ENCODE measurements around the gene PTPRG.

Gene PTPRG

DNA sequence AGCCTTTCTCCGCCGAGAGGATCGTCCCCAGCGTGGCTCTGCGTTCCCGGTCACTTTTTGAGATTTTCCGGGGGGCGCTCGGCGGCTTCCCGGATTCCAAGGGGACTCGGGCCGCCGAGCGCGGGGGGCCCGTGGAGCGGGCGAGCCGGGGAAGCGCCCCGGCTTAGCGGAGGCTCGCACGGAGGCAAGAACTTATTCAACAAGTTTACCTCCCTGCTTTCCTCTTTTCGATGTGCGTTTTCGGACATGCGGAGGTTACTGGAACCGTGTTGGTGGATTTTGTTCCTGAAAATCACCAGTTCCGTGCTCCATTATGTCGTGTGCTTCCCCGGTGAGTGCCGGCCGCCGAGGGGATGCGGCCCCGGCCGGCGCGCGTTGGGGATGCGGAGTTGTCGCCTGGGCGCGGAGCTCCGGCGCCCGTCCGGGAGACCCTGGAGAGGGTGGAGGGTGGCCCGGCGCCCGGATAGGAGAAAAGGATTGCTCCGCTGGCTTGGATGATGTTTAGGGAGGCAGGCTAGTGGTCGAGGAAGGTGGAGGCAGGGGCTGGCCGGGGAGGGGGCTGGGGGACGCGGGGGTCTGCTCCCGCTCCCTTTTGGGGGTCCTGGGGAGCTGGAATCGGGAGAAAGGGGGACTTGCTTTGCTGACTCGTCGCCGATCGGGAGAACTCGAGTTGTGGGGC is 810 bp downstream of the PTPRG start:
- TF ChIP-seq POLR2AphosphoS5 (IDR thresholded peaks at IDR 0.05; ENCODE audit: low read depth, low read length): no peak
- no peak for TF ChIP-seq TAF1 (IDR thresholded peaks at IDR 0.05; ENCODE audit: borderline replicate concordance, insufficient read depth, low read length)
- TF ChIP-seq, protein P1, sequence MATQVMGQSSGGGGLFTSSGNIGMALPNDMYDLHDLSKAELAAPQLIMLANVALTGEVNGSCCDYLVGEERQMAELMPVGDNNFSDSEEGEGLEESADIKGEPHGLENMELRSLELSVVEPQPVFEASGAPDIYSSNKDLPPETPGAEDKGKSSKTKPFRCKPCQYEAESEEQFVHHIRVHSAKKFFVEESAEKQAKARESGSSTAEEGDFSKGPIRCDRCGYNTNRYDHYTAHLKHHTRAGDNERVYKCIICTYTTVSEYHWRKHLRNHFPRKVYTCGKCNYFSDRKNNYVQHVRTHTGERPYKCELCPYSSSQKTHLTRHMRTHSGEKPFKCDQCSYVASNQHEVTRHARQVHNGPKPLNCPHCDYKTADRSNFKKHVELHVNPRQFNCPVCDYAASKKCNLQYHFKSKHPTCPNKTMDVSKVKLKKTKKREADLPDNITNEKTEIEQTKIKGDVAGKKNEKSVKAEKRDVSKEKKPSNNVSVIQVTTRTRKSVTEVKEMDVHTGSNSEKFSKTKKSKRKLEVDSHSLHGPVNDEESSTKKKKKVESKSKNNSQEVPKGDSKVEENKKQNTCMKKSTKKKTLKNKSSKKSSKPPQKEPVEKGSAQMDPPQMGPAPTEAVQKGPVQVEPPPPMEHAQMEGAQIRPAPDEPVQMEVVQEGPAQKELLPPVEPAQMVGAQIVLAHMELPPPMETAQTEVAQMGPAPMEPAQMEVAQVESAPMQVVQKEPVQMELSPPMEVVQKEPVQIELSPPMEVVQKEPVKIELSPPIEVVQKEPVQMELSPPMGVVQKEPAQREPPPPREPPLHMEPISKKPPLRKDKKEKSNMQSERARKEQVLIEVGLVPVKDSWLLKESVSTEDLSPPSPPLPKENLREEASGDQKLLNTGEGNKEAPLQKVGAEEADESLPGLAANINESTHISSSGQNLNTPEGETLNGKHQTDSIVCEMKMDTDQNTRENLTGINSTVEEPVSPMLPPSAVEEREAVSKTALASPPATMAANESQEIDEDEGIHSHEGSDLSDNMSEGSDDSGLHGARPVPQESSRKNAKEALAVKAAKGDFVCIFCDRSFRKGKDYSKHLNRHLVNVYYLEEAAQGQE (IDR thresholded peaks at IDR 0.05; ENCODE audit: insufficient read depth in 1 of 2, low read depth in 2 of 2, low read length in 2 of 2): no peak
- no peak for TF ChIP-seq SIN3A (IDR thresholded peaks at IDR 0.05; ENCODE audit: borderline replicate concordance, insufficient read depth, low read length)
- no peak for TF ChIP-seq FOXP2 (optimal IDR thresholded peaks at IDR 0.05; ENCODE audit: borderline replicate concordance, extremely low read depth, extremely low read length, insufficient read depth)

DNA sequence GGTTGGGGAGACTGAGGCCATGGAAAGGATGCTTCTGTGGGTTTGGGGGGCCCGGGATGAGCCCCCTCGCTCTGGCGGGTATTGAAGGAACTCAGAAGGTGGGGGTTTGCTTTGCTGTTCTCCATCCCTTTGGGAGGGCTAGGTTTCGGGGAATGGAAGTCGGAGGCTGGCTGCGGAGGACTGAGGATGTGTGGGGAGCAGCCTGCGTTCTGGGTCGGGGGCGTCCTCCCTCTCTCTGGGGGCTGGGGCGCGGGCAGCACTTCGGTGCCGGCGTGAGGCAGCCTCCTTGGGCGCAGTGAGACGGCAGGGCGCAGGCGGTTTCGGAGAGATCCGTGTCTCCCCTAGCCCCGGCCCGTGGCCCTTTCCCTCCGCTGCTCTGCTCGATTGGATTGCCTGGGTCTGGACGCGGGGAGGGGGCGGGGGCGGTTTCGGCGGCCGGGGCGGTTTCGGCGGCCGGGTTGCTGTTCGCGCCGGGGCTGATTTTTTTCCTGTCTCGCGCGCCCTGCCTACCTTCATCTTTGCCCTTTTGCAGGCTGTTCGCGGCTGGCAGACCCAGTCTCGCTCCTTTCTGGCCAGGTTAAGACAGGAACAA is 1.4 kb downstream of the PTPRG start:
- no peak for TF ChIP-seq SIN3A (IDR thresholded peaks at IDR 0.05; ENCODE audit: borderline replicate concordance, insufficient read depth, low read length)
- no peak for TF ChIP-seq TAF1 (IDR thresholded peaks at IDR 0.05; ENCODE audit: borderline replicate concordance, insufficient read depth, low read length)
- TF ChIP-seq POLR2AphosphoS5 (IDR thresholded peaks at IDR 0.05; ENCODE audit: low read depth, low read length): no peak
- no peak for TF ChIP-seq FOXP2 (optimal IDR thresholded peaks at IDR 0.05; ENCODE audit: borderline replicate concordance, extremely low read depth, extremely low read length, insufficient read depth)
- TF ChIP-seq, protein P1 (IDR thresholded peaks at IDR 0.05; ENCODE audit: insufficient read depth in 1 of 2, low read depth in 2 of 2, low read length in 2 of 2): no peak

DNA sequence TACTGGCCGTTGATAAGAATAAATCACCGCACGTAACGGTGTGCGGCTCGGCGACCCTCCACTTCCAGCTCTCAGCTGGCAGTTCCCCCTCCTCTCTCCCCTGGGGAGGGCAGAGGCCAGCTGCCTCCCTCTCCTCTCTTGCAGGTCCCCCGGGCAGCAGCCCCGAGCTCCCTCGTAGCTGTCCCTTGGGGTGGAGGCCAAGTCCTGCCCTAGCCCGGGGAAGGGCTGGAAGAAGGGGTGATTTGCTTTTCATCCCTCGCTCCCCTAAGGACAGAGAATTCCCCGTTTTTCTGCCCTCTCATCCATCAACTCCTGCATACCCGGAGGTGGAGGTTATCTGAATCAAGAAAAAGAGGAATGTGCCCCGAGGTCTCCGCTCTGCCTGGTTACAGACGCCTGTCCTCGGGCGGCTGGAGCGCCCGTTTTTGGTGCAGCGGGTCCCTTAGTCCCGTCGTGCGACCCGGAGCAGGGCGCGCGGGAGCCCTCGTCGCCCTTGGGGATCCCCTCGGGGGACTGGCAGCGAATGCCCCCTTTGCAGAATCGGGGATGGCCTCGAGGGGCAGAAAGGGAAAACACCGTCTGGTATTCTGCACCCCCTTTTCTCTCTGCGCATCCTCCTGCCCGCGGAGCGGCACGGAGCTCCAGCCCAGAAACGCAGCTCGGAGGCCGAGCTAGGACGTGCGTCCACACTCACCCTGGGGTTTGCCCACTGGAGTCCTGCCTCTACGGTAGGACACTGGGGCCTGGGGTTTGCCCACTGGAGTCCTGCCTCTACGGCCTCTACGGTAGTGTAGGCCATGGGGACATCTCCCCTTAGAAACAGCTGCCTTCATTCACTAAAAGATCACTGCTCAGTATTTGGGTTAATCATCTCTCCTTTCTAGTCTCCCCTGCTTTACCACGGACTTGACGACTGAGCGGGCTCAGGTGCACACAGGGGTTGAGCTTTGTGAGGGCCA is 2.2 kb downstream of the PTPRG start:
- no peak for TF ChIP-seq SIN3A (IDR thresholded peaks at IDR 0.05; ENCODE audit: borderline replicate concordance, insufficient read depth, low read length)
- TF ChIP-seq POLR2AphosphoS5 (IDR thresholded peaks at IDR 0.05; ENCODE audit: low read depth, low read length): no peak

DNA sequence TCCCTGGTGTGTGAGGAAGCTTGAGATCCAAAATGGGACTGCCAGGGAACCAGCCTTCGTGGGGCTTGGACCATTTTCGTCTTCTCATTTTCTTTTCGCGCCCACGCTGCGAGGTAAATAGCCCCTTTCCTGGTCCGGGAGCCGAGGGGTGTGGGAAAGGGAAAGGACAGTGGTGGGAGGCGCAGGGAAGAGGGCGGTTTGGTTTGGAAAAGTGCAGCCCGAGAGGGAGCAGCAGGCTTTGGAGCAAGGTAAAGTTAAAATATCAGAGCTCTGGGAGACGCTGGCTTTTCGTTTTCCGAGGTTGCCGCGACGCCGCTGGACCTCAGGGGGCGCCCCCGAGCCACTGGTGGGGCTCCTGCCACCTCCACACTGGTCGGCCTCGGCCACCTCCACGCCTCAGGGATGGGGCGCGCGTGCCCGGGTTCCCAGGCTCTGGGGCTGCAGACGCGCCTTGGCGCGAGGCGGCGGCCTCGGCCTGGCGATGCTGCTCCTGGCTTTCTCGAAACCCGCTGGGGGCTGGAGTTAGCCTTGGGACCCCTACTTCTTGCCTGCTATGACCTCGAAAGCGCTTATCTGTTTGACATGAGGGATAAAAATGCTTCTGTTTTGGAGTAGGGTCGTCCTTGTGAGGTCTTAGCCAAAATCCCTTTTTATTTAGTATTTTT is 3.2 kb downstream of the PTPRG start:
- TF ChIP-seq TAF1 (IDR thresholded peaks at IDR 0.05; ENCODE audit: borderline replicate concordance, insufficient read depth, low read length) (no peak), FOXP2 (optimal IDR thresholded peaks at IDR 0.05; ENCODE audit: borderline replicate concordance, extremely low read depth, extremely low read length, insufficient read depth) (no peak), SIN3A (IDR thresholded peaks at IDR 0.05; ENCODE audit: borderline replicate concordance, insufficient read depth, low read length) (no peak), POLR2AphosphoS5 (IDR thresholded peaks at IDR 0.05; ENCODE audit: low read depth, low read length) (no peak)
- TF ChIP-seq, protein P1 (IDR thresholded peaks at IDR 0.05; ENCODE audit: insufficient read depth in 1 of 2, low read depth in 2 of 2, low read length in 2 of 2): no peak

DNA sequence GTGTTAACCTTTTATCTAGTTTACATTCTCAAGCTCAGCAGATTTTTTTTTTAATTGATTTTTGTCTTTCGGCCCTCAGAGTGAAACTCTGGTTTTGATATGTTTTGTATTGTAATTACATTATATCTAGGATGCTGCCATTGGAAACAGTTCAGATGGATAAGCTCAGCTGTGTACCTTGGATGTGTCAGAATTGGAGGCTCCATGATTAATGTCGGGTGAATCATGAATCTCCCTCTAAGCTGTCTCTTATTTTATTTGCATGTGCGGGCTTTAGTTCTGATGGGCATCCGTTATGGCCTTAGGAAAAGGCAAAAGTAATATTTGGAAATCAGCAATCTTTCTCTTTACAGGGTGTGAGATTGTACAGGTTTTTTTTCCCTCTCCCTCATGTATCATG is 4.2 kb downstream of the PTPRG start:
- no peak for TF ChIP-seq SIN3A (IDR thresholded peaks at IDR 0.05; ENCODE audit: borderline replicate concordance, insufficient read depth, low read length)
- no peak for TF ChIP-seq POLR2AphosphoS5 (IDR thresholded peaks at IDR 0.05; ENCODE audit: low read depth, low read length)
- TF ChIP-seq, protein P1 (IDR thresholded peaks at IDR 0.05; ENCODE audit: insufficient read depth in 1 of 2, low read depth in 2 of 2, low read length in 2 of 2): no peak
- no peak for TF ChIP-seq TAF1 (IDR thresholded peaks at IDR 0.05; ENCODE audit: borderline replicate concordance, insufficient read depth, low read length)
- TF ChIP-seq FOXP2 (optimal IDR thresholded peaks at IDR 0.05; ENCODE audit: borderline replicate concordance, extremely low read depth, extremely low read length, insufficient read depth): no peak

Measured in PFSK-1 (cell line).